GM10266 (cell line): ENCODE measurements around the gene LTO1.
A peak's percentile ranks its signal among the peaks of the same experiment; 100 is the strongest.

Experiments used
- DNase-seq: peaks from one replicate; pipeline ENCODE4 v3.0.0; 2012; ENCODE audit errors: extremely low spot score
- CTCF ChIP-seq: IDR thresholded peaks from 2 replicates; pipeline ENCODE4 v1.5.1; 2012; ENCODE audit warnings: mild to moderate bottlenecking, low read depth; ENCODE audit not compliant: control insufficient read depth, insufficient read depth; ENCODE audit errors: missing control alignments

Gene LTO1

GRCh38 chr11:69705351-69705811 lies 30.2 kb upstream of the LTO1 start:
- TF ChIP-seq CTCF: no peak

GRCh38 chr11:69704508-69705253 lies 29.5 kb upstream of the LTO1 start:
- DNase-seq: peak; percentile 59
- TF ChIP-seq CTCF: peak; percentile 45

More at GRCh38 chr11:69705351-69705811, 30.2 kb upstream of the LTO1 start:
- no peak for DNase-seq

GRCh38 chr11:69703768-69704507 lies 28.8 kb upstream of the LTO1 start, which contains the start of gene FGF19:
Gene FGF19, minus strand, starts transcription at chr11:69704022. Its CDS starts 146 bp downstream, at chr11:69703876.
- TF ChIP-seq CTCF: no peak
- DNase-seq: peak; percentile 49

- DNase-seq: no peak
- no peak for TF ChIP-seq CTCF
Observed at GRCh38 chr11:69703453-69703767, 28.3 kb upstream of the LTO1 start.

- DNase-seq: no peak
- no peak for TF ChIP-seq CTCF
Observed at GRCh38 chr11:69702769-69703452, 27.8 kb upstream of the LTO1 start.

- no peak for TF ChIP-seq CTCF
- no peak for DNase-seq
Observed at GRCh38 chr11:69702239-69702691, 27.1 kb upstream of the LTO1 start.
